ENCODE results near the gene KDM4C.

KDM4C gene

DNA sequence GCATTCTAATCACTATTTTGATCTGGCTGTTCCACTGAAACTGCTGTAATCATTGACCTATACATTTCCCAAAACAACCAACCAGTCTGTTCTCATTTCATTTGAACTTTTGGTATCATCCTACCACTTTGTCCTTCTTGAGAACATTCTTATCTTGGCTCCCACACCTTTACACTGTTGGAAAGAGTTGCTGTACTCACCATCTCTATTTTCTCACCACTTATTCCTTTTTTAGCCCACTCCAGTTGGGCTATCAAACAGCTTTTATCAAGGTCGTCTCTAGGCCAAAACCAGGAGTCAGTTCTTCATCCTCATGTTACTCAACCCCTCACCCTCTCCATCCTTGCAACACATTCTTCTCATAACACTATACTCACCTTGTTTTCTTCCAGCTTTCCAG lies 170.1 kb downstream of the KDM4C start:
- no peak overlapping the region for H3K4me3 ChIP-seq
- TF ChIP-seq, protein P1, sequence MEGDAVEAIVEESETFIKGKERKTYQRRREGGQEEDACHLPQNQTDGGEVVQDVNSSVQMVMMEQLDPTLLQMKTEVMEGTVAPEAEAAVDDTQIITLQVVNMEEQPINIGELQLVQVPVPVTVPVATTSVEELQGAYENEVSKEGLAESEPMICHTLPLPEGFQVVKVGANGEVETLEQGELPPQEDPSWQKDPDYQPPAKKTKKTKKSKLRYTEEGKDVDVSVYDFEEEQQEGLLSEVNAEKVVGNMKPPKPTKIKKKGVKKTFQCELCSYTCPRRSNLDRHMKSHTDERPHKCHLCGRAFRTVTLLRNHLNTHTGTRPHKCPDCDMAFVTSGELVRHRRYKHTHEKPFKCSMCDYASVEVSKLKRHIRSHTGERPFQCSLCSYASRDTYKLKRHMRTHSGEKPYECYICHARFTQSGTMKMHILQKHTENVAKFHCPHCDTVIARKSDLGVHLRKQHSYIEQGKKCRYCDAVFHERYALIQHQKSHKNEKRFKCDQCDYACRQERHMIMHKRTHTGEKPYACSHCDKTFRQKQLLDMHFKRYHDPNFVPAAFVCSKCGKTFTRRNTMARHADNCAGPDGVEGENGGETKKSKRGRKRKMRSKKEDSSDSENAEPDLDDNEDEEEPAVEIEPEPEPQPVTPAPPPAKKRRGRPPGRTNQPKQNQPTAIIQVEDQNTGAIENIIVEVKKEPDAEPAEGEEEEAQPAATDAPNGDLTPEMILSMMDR (IDR thresholded peaks at IDR 0.05), result no peak
- no peak for DNase-seq (ENCODE audit: low spot score)
- H3K27ac ChIP-seq, result no peak overlapping the region

DNA sequence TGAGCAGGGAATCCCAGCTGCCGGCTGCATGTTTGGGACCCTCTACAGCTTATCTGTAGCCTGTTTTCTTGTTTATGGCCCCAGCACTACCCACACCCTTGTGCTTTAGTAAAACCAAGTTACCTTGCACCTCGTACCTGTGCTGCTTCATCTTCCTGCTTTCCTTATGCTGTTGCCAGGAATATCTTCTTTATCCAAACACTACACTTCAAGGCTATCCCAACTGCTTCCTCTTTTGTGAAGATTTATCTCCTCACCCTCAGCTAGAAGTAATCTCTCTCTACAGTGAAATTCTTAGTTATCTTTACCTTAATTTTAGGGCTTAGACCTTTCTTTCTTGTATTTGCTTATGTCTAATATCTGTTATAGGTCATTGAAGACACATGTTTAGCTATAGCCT lies 171.1 kb downstream of the KDM4C start:
- Histone ChIP-seq H3K4me3 (no peak overlapping the region), H3K27ac (no peak overlapping the region)
- no peak for DNase-seq (ENCODE audit: low spot score)
- TF ChIP-seq, protein P1 (IDR thresholded peaks at IDR 0.05), result no peak

GRCh38 chr9:6929441-6930215 lies 171.9 kb downstream of the KDM4C start:
- H3K27ac ChIP-seq, result no peak overlapping the region
- DNase-seq (ENCODE audit: low spot score), result no peak
- TF ChIP-seq, protein P1 (IDR thresholded peaks at IDR 0.05), result no peak
- H3K4me3 ChIP-seq, result no peak overlapping the region

- H3K27ac ChIP-seq, result no peak overlapping the region
- DNase-seq (ENCODE audit: low spot score), result no peak
- TF ChIP-seq, protein P1 (IDR thresholded peaks at IDR 0.05), result no peak
- no peak overlapping the region for H3K4me3 ChIP-seq
Measured at GRCh38 chr9:6930827-6931226, 173.1 kb downstream of the KDM4C start.

- no peak for DNase-seq (ENCODE audit: low spot score)
- no peak overlapping the region for H3K4me3 ChIP-seq
- H3K27ac ChIP-seq, result no peak overlapping the region
- TF ChIP-seq, protein P1 (IDR thresholded peaks at IDR 0.05), result no peak
Measured at GRCh38 chr9:6931913-6932312, 174.1 kb downstream of the KDM4C start.

DNA sequence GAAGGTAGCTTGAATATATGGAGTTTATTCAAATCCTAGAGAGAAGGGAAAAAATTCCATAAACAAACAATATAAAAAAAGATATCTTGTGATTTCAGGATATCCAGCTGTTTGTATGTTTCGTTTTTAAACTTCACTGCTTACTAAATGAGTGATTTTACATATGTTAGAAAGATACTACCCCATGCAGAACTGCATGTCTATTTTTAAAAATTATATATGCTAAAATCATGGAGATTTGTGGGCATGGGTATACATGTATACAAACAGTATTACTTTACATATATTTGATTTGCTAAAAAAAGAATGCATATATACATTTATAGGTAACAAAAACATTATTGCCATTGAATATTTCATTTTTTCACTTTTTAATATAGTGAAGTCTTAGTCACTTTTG lies 178.3 kb downstream of the KDM4C start:
- DNase-seq (ENCODE audit: low spot score), result no peak
- no peak overlapping the region for H3K4me3 ChIP-seq
- no peak overlapping the region for H3K27ac ChIP-seq
- TF ChIP-seq, protein P1 (IDR thresholded peaks at IDR 0.05), result no peak

- H3K27ac ChIP-seq, result no peak overlapping the region
- no peak for DNase-seq (ENCODE audit: low spot score)
Measured at GRCh38 chr9:6937209-6937608, 179.4 kb downstream of the KDM4C start.

More at GRCh38 chr9:6937209-6937608, 179.4 kb downstream of the KDM4C start:
- no peak overlapping the region for H3K4me3 ChIP-seq
- TF ChIP-seq, protein P1 (IDR thresholded peaks at IDR 0.05), result no peak

Measured in coronary artery (tissue), 2 donors.